SK-N-SH (cell line): ENCODE data around the gene MAML3. TPM values are rescaled to one million over a fixed set of nuclear protein-coding genes. Genes with fewer than 3 reads are reported as not detected.

ENCODE experiments used
- CTCF ChIA-PET: fragments of 300-600, 350-600 bp; formaldehyde crosslinking; extraction: SDS; loops from one replicate; lab custom pipeline; 2021; lab: Yijun Ruan, JAX
- POLR2A ChIA-PET: fragments of 350-600 bp; sonication (Branson Sonifier 250); formaldehyde crosslinking; extraction: SDS; loops from one replicate; lab custom pipeline; 2020; ENCODE audit warnings: antibody characterized with exemption, inconsistent platforms; lab: Yijun Ruan, JAX
- DNase-seq: peaks from one replicate; pipeline ENCODE4 v3.0.0; 2012
- H2AFZ ChIP-seq: fragments of 200-600 bp; sonication (generic); 2 replicates; pipeline ENCODE4 v1.8.1; 2016; ENCODE audit warnings: antibody characterized with exemption, mild to moderate bottlenecking, low read depth
- H3F3A ChIP-seq: fragments of 200-600 bp; sonication (generic); replicated peaks from 2 replicates; pipeline ENCODE3; 2016; ENCODE audit warnings: antibody characterized with exemption, mild to moderate bottlenecking; ENCODE audit not compliant: insufficient read depth
- H3K27ac ChIP-seq, 2 experiments: fragments of 200-500 bp in 1 of 2; fragments of 200-600 bp in 1 of 2; sonication (Bioruptor generic) in 1 of 2; sonication (generic), shearing (Covaris generic) in 1 of 2; 2 replicates each; pipeline versions ENCODE4 v1.5.1 to v1.6.1; 2014 to 2016; ENCODE audit warnings: low read depth in 2 of 2, inconsistent platforms in 1 of 2, low read length in 1 of 2, mild to moderate bottlenecking in 1 of 2, mixed read lengths in 1 of 2
- H3K27me3 ChIP-seq: fragments of 200-600 bp; sonication (generic), shearing (Covaris generic); 2 replicates; pipeline ENCODE4 v1.6.1; 2016; ENCODE audit warnings: mixed run types; ENCODE audit not compliant: insufficient read depth
- H3K36me3 ChIP-seq, 2 experiments: fragments of 200-500 bp in 1 of 2; fragments of 200-600 bp in 1 of 2; sonication (Bioruptor generic) in 1 of 2; sonication (generic) in 1 of 2; replicated peaks in 1 of 2; 2 replicates each; pipeline versions ENCODE3 to v1.5.1; 2014 to 2016; ENCODE audit warnings: low read length in 1 of 2, mild to moderate bottlenecking in 1 of 2; ENCODE audit not compliant: insufficient read depth in 2 of 2, control insufficient read depth in 1 of 2
- H3K4me1 ChIP-seq, 2 experiments: fragments of 200-500 bp in 1 of 2; fragments of 200-600 bp in 1 of 2; sonication (Bioruptor generic) in 1 of 2; sonication (generic), shearing (Covaris generic) in 1 of 2; 2 replicates each; pipeline versions ENCODE4 v1.5.1 to v1.6.1; 2014 to 2016; ENCODE audit warnings: low read depth in 1 of 2, low read length in 1 of 2, mixed run types in 1 of 2; ENCODE audit not compliant: insufficient read depth in 2 of 2, control insufficient read depth in 1 of 2
- H3K4me2 ChIP-seq: fragments of 200-600 bp; sonication (generic), shearing (Covaris generic); 2 replicates; pipeline ENCODE4 v1.6.1; 2017; ENCODE audit warnings: mixed run types
- H3K4me3 ChIP-seq, 2 experiments: fragments of 200-500 bp in 1 of 2; fragments of 200-600 bp in 1 of 2; sonication (Bioruptor generic) in 1 of 2; sonication (generic), shearing (Covaris generic) in 1 of 2; 2 replicates each; pipeline versions ENCODE4 v1.5.1 to v1.8.1; 2014 to 2016; ENCODE audit warnings: low read depth in 2 of 2, inconsistent platforms in 1 of 2, low read length in 1 of 2, mild to moderate bottlenecking in 1 of 2, mixed read lengths in 1 of 2, moderate library complexity in 1 of 2
- H3K79me2 ChIP-seq: fragments of 200-600 bp; sonication (generic); 2 replicates; pipeline ENCODE4 v1.8.1; 2017; ENCODE audit warnings: mild to moderate bottlenecking; ENCODE audit not compliant: insufficient read depth
- H3K9ac ChIP-seq: fragments of 200-600 bp; sonication (generic); 2 replicates; pipeline ENCODE4 v1.6.1; 2017; ENCODE audit warnings: mixed run types
- H3K9me2 ChIP-seq: fragments of 200-600 bp; sonication (generic); 2 replicates; pipeline ENCODE4 v1.6.1; 2017; ENCODE audit warnings: mixed run types
- H3K9me3 ChIP-seq: fragments of 200-600 bp; sonication (generic); 2 replicates; pipeline ENCODE4 v1.6.1; 2017; ENCODE audit warnings: mixed run types, mild to moderate bottlenecking, moderate library complexity
- H4K20me1 ChIP-seq: fragments of 200-600 bp; sonication (generic); 2 replicates; pipeline ENCODE4 v1.6.1; 2017; ENCODE audit warnings: mild to moderate bottlenecking, mixed run types; ENCODE audit not compliant: insufficient read depth
- CHD2 ChIP-seq: fragments of 150-350 bp; IDR thresholded peaks from 2 replicates; pipeline ENCODE4 v1.6.1; 2018; ENCODE audit warnings: low read length; ENCODE audit not compliant: partially characterized antibody
- CTCF ChIP-seq: fragments of 200-600 bp; sonication (generic); IDR thresholded peaks from 2 replicates; pipeline ENCODE4 v1.6.1; 2017; ENCODE audit warnings: antibody characterized with exemption, mild to moderate bottlenecking, moderate library complexity
- FOXM1 ChIP-seq: IDR thresholded peaks from 2 replicates; pipeline ENCODE4 v1.4.0; 2012; ENCODE audit warnings: low read depth, mild to moderate bottlenecking
- GATA2 ChIP-seq: sonication (generic); formaldehyde crosslinking; IDR thresholded peaks from 2 replicates; pipeline ENCODE4 v1.5.0; 2020; ENCODE audit warnings: mild to moderate bottlenecking, missing genetic modification reagents
- POLR2AphosphoS5 ChIP-seq: IDR thresholded peaks from 2 replicates; pipeline ENCODE4 v1.6.1; 2012; ENCODE audit warnings: low read depth, low read length
- RCOR1 ChIP-seq: fragments of 150-350 bp; IDR thresholded peaks from 2 replicates; pipeline ENCODE4 v1.6.1; 2017; ENCODE audit warnings: antibody characterized with exemption, low read length
- REST ChIP-seq: IDR thresholded peaks from 2 replicates; pipeline ENCODE4 v1.6.1; 2012; ENCODE audit warnings: mild to moderate bottlenecking, low read depth, low read length, moderate library complexity
- TAF1 ChIP-seq: IDR thresholded peaks from 2 replicates; pipeline ENCODE4 v1.6.1; 2012; ENCODE audit warnings: low read depth, mild to moderate bottlenecking, low read length, moderate library complexity, borderline replicate concordance
- TCF12 ChIP-seq: IDR thresholded peaks from 2 replicates; pipeline ENCODE4 v1.4.0; 2012
- USF2 ChIP-seq: fragments of 150-350 bp; IDR thresholded peaks from 2 replicates; pipeline ENCODE4 v1.6.1; 2017; ENCODE audit warnings: antibody characterized with exemption, low read length, low read depth, borderline replicate concordance
- WGBS: methylation state at CpG from one replicate; pipeline ENCODE4 v1.1.6; 2017; ENCODE audit warnings: low lambda C conversion rate; 5-methylcytosine and 5-hydroxymethylcytosine counted together
- polyA plus RNA-seq, 3 experiments: library from polyadenylated mRNA; depleted of rRNA; stranded (reverse); fragments of >200 nt; gene quantifications; 2 replicates each; pipeline ENCODE4 v1.2.3, GENCODE V29; 2012

Gene MAML3
- polyA plus RNA-seq, 1 of the 3 experiments (the other 2 are of a cell fraction) = 5.3 TPM

- H2AFZ ChIP-seq = no peak overlapping the region
- no peak for TF ChIP-seq USF2
- TF ChIP-seq REST = no peak
- no peak for TF ChIP-seq TCF12
- no peak for TF ChIP-seq POLR2AphosphoS5
- no peak for TF ChIP-seq CHD2
- TF ChIP-seq CTCF = no peak
- TF ChIP-seq RCOR1 = no peak
- no peak for TF ChIP-seq FOXM1
- TF ChIP-seq GATA2 (CRISPR knock-in tag) = no peak
- no peak for TF ChIP-seq TAF1
- peaks cover 18 to 41% of the 10 kb centered on the region in 2 experiments; a peak in 3 of 4 replicates for H3K4me1 ChIP-seq
- no peaks in the 10 kb centered on the region for H3K9me3 ChIP-seq
- H3F3A ChIP-seq = peaks cover 3% of the 10 kb centered on the region
- H3K27ac ChIP-seq = peak overlapping the region in 1 of 2 experiments; percentile 94; a peak in 2 of 4 replicates
- no peaks in the 10 kb centered on the region for H3K27me3 ChIP-seq
- no peaks in the 10 kb centered on the region for H4K20me1 ChIP-seq
- no peak for DNase-seq
- no peaks in the 10 kb centered on the region for H3K36me3 ChIP-seq
- ChIA-PET CTCF (interaction anchor here (0.9 kb wide), 1 partner anchor 11 kb away, joined by 3 read pairs; no protein-coding TSS in a partner anchor), POLR2A (no interaction called here)
- H3K4me3 ChIP-seq = no peak overlapping the region
- H3K9me2 ChIP-seq = no peaks in the 10 kb centered on the region
- no peak overlapping the region for H3K4me2 ChIP-seq
- H3K9ac ChIP-seq = no peak overlapping the region
- no peaks in the 10 kb centered on the region for H3K79me2 ChIP-seq
- WGBS = 82% methylated on average over 9 of the region's 9 CpGs
These were observed 389.2 kb downstream of the MAML3 start for GRCh38 chr4:139764686-139765310.
